Left lung (tissue), 10 donors: ENCODE data around the gene HNF4A. TPM values are rescaled to one million over a fixed set of nuclear protein-coding genes. Genes with fewer than 3 reads are reported as not detected.
A peak's percentile ranks its signal among the peaks of the same experiment; 100 is the strongest.

Source experiments
- ATAC-seq: fragments of 200-7000 bp; cut with Tn5 transposase; one replicate; pipeline ENCODE4 v1.9.1; 2020; ENCODE audit warnings: moderate library complexity
- DNase-seq, 4 donors: peaks; one replicate each; pipeline ENCODE4 v3.0.0-alpha.2; 2013 to 2020
- H3K27ac ChIP-seq, 2 donors: fragments of 200-600 bp; sonication (generic) in 1 of 2; one replicate each; pipeline versions ENCODE4 v1.5.0 to v1.8.0; 2020 to 2021
- H3K27me3 ChIP-seq, 2 donors: fragments of 200-600 bp; sonication (generic) in 1 of 2; one replicate each; pipeline versions ENCODE4 v1.5.0 to v1.8.0; 2020 to 2021
- H3K36me3 ChIP-seq, 2 donors: fragments of 200-600 bp; sonication (generic) in 1 of 2; one replicate each; pipeline versions ENCODE4 v1.5.0 to v1.8.0; 2020 to 2021
- H3K4me1 ChIP-seq, 2 donors: fragments of 200-600 bp; one replicate each; pipeline ENCODE4 v1.8.0; 2021
- H3K4me3 ChIP-seq, 2 donors: fragments of 200-600 bp; sonication (generic) in 1 of 2; one replicate each; pipeline versions ENCODE4 v1.5.0 to v1.8.0; 2020 to 2021; ENCODE audit warnings: mild to moderate bottlenecking in 1 of 2
- H3K9me3 ChIP-seq, 2 donors: fragments of 200-600 bp; sonication (generic) in 1 of 2; one replicate each; pipeline versions ENCODE4 v1.5.0 to v1.8.0; 2020 to 2021
- intact Hi-C, 2 donors: fragments of 100-400 bp; cut with DNase I; formaldehyde crosslinking; loops; one replicate each; pipeline versions ENCODE4 v1.11.2 to v1.14.2; 2022
- polyA plus RNA-seq, 6 donors: library from polyadenylated mRNA; unstranded; fragments of 120-200 nt; gene quantifications; one replicate each; pipeline ENCODE4 v1.2.1, GENCODE V29; 2013; ENCODE audit not compliant: insufficient read length in 6 of 6
- total RNA-seq, 2 donors: library from RNA; stranded (reverse); fragmentation: NEBNext Ultra II Directional; extraction: Animal tissue kit (Norgen Biotek cat#: 25700); gene quantifications; one replicate each; pipeline ENCODE4 v1.2.1, GENCODE V29; 2021
- TF ChIP-seq, protein P1 (sequence below), 2 donors: fragments of 200-600 bp; sonication (generic) in 1 of 2; IDR thresholded peaks; one replicate each; pipeline versions ENCODE4 v1.5.0 to v1.8.0; 2021; ENCODE audit warnings: antibody characterized with exemption in 2 of 2
- donor health status: DM: no; HTN: yes; CAD: no.
- donor health status: DM: no; HTN: no; CAD: no.

Gene HNF4A
- total and polyA plus RNA-seq, 8 donors = 0.21 to 3.5 (median 0.96) TPM

DNA sequence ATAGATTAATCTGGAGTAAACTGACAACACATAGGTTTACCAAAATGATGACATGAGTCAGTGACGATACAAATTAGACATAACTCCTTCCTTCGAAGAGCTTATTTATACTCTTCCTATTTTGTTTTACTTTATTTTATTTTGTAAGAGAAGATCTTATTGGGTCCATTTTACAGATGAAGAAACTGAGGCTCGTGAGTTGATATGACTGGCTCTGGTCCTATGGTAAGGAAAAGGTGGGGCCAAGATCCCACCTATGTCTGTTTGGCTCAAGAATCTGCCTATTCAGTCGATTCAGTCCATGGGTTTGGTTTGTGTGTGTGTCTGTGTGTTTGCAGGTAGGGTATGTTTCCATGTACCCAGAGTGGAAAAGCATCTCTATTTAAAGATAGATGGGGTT, 27.1 kb upstream of the HNF4A start:
- no peak for ATAC-seq
- Histone ChIP-seq H3K4me1 (peaks cover 0 to 6% of the 10 kb centered on the region in 2 donors), H3K27ac (no peak overlapping the region), H3K4me3 (no peak overlapping the region), H3K9me3 (no peaks in the 10 kb centered on the region), H3K36me3 (no peaks in the 10 kb centered on the region), H3K27me3 (peaks cover 0 to 56% of the 10 kb centered on the region in 2 donors)
- DNase-seq = no peak
- TF ChIP-seq, protein P1, sequence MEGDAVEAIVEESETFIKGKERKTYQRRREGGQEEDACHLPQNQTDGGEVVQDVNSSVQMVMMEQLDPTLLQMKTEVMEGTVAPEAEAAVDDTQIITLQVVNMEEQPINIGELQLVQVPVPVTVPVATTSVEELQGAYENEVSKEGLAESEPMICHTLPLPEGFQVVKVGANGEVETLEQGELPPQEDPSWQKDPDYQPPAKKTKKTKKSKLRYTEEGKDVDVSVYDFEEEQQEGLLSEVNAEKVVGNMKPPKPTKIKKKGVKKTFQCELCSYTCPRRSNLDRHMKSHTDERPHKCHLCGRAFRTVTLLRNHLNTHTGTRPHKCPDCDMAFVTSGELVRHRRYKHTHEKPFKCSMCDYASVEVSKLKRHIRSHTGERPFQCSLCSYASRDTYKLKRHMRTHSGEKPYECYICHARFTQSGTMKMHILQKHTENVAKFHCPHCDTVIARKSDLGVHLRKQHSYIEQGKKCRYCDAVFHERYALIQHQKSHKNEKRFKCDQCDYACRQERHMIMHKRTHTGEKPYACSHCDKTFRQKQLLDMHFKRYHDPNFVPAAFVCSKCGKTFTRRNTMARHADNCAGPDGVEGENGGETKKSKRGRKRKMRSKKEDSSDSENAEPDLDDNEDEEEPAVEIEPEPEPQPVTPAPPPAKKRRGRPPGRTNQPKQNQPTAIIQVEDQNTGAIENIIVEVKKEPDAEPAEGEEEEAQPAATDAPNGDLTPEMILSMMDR (IDR thresholded peaks at IDR 0.05) = no peak
- intact Hi-C loops = no loop called here

DNA sequence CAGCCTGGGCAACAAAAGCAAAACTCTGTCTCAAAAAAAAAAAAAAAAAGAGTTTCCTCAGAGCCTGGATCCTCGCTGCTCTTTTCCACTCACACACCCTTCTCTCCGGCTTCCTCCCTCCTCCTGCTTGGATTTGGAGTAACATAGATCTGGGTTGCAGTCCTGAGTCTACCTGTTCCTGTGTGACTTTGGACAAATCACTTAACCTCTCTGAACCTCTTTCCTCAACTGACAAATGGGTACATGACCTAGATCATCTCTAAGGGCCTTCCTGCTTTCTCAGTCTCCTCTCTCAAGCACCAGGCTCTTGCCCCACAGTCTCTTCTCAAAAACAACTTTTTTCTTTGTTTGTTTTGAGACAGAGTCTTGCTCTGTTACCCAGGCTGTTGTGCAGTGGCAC, 24.3 kb upstream of the HNF4A start:
- Histone ChIP-seq H3K9me3 (no peaks in the 10 kb centered on the region), H3K27me3 (peaks cover 0 to 56% of the 10 kb centered on the region in 2 donors), H3K4me3 (no peak overlapping the region), H3K36me3 (no peaks in the 10 kb centered on the region), H3K27ac (no peak overlapping the region), H3K4me1 (peaks cover 0 to 6% of the 10 kb centered on the region in 2 donors)
- DNase-seq = no peak
- intact Hi-C loops = no loop called here
- TF ChIP-seq, protein P1 (IDR thresholded peaks at IDR 0.05) = no peak
- ATAC-seq = no peak

DNA sequence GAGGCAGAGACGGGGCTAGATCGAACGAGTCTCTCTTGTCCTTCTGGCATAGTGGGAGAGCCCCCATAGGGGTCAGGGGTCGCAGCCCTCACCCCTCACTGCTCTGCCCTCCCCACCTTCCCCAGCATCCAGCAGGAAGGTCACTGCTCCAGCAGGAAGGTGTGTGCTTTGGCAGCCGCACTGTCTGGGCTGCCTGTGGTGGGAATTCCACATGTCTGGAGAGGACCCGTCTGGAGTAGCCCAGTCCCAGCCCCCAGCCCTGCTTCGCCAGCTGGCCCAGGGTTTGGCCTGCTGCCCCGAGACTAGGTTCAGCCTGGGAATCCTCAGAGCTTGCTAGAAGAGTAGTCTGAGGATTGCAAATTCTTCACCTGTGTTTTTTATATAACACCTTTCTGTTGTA, 21.2 kb upstream of the HNF4A start:
- Histone ChIP-seq H3K36me3 (no peaks in the 10 kb centered on the region), H3K4me1 (no peaks in the 10 kb centered on the region), H3K4me3 (no peak overlapping the region), H3K27ac (no peak overlapping the region), H3K27me3 (peaks cover 0 to 51% of the 10 kb centered on the region in 2 donors), H3K9me3 (no peaks in the 10 kb centered on the region)
- intact Hi-C loops = no loop called here
- ATAC-seq = peak; percentile 32
- TF ChIP-seq, protein P1 (IDR thresholded peaks at IDR 0.05) = no peak
- DNase-seq = no peak

DNA sequence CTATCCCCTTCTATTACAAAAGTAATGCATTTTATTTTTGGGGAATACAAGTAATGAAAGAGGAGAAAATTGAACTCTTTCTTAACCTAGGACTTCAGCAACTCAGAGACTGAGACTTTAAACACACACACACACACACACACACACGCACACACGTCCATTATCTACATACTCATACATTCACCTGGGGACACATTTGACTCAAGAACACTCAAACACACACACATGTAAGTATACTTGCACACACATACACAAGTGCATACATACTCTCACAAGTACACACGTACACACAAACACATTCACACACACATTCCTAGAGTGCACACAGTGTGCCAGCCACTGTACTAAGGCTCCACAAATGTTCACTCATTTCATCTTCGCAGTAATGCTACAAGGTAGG, 20.8 kb upstream of the HNF4A start:
- TF ChIP-seq, protein P1 (IDR thresholded peaks at IDR 0.05) = no peak
- H3K4me3 ChIP-seq = no peak overlapping the region
- intact Hi-C loops = no loop called here
- H3K27me3 ChIP-seq = peaks cover 0 to 47% of the 10 kb centered on the region in 2 donors
- H3K9me3 ChIP-seq = no peaks in the 10 kb centered on the region
- no peaks in the 10 kb centered on the region for H3K4me1 ChIP-seq
- DNase-seq (no peak), ATAC-seq (no peak)
- no peak overlapping the region for H3K27ac ChIP-seq
- no peaks in the 10 kb centered on the region for H3K36me3 ChIP-seq

DNA sequence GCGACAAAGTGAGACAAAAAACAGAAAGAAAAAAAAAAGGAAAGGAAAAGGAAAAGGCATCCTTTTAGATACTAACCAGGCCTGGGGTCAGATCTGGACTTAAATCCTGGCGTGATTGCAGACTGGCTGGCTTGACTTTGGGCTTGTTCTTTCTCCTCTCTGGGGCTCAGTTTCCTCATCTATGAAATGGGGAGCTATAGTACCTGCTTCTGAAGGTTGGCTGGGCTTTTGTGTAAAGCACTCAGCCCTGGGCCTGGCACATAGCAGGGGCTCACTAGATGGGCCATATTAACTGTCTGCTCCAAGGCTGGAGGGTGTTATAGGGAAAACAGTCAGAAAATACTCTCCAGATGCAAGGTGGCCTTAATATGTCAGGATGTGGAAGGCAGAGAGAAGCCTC, 19.8 kb upstream of the HNF4A start:
- DNase-seq (no peak), ATAC-seq (no peak)
- intact Hi-C loops = no loop called here
- peaks cover 0 to 44% of the 10 kb centered on the region in 2 donors for H3K27me3 ChIP-seq
- no peaks in the 10 kb centered on the region for H3K9me3 ChIP-seq
- H3K36me3 ChIP-seq = no peaks in the 10 kb centered on the region
- no peak overlapping the region for H3K27ac ChIP-seq
- H3K4me3 ChIP-seq = no peak overlapping the region
- no peaks in the 10 kb centered on the region for H3K4me1 ChIP-seq
- TF ChIP-seq, protein P1 (IDR thresholded peaks at IDR 0.05) = no peak
